Mesothelial cell of epicardium (in vitro differentiated cells): ENCODE results near the gene MAP7. TPM values are rescaled to one million over a fixed set of nuclear protein-coding genes. Genes with fewer than 3 reads are reported as not detected.

ENCODE experiments used
- DNase-seq, 2 experiments: peaks; one replicate each; pipeline ENCODE4 v3.0.0; 2021; ENCODE audit warnings: low spot score in 2 of 2; ENCODE audit not compliant: unreplicated experiment in 2 of 2
- H3K27ac Mint-ChIP-seq: 2 replicates; pipeline ENCODE4 v1.8.0; 2021; ENCODE audit warnings: mixed read lengths
- H3K27me3 Mint-ChIP-seq: 2 replicates; pipeline ENCODE4 v1.8.0; 2021; ENCODE audit warnings: low read depth, mixed read lengths
- H3K36me3 Mint-ChIP-seq: 2 replicates; pipeline ENCODE4 v1.8.0; 2021; ENCODE audit warnings: mixed read lengths
- H3K4me1 Mint-ChIP-seq: 2 replicates; pipeline ENCODE4 v1.8.0; 2021; ENCODE audit warnings: mixed read lengths
- H3K4me3 Mint-ChIP-seq: 2 replicates; pipeline ENCODE4 v1.8.0; 2021; ENCODE audit warnings: mild to moderate bottlenecking, moderate library complexity, mixed read lengths
- H3K9me3 Mint-ChIP-seq: 2 replicates; pipeline ENCODE4 v1.8.0; 2021; ENCODE audit warnings: mixed read lengths
- total RNA-seq: library from RNA; stranded (reverse); gene quantifications from 3 replicates; pipeline ENCODE4 v1.2.1, GENCODE V29; 2021
- TF ChIP-seq, protein P1 (sequence below): fragments of 200-600 bp; sonication (generic); IDR thresholded peaks from one replicate; pipeline ENCODE4 v1.5.0; 2021; ENCODE audit warnings: antibody characterized with exemption; ENCODE audit not compliant: unreplicated experiment

The MAP7 gene
- total RNA-seq, 1 donor from 2014 or later: 15.1 TPM

DNA sequence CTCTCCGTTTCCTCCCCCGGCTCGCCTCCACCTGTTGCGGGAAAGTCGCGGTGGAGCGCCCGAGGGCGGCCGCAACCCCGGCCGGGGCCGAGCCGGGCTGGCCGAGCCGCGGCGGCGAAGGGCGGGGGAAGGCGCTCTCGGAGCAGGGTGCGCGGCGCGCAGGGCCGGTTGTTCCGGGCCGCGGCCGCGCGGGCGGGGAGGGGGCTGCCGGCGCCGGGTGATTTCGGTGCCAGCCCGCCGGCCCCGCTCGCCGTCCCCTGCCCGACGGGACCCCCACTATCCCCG is 235 bp downstream of the MAP7 start:
- Mint-ChIP-seq H3K4me3 (peak overlapping the region; percentile 68), H3K9me3 (no peaks in the 10 kb centered on the region), H3K27me3 (peaks cover 39% of the 10 kb centered on the region), H3K36me3 (no peaks in the 10 kb centered on the region), H3K4me1 (peaks cover 11% of the 10 kb centered on the region), H3K27ac (no peak overlapping the region)
- DNase-seq: peak in 1 of 2 experiments; percentile 35
- TF ChIP-seq, protein P1, sequence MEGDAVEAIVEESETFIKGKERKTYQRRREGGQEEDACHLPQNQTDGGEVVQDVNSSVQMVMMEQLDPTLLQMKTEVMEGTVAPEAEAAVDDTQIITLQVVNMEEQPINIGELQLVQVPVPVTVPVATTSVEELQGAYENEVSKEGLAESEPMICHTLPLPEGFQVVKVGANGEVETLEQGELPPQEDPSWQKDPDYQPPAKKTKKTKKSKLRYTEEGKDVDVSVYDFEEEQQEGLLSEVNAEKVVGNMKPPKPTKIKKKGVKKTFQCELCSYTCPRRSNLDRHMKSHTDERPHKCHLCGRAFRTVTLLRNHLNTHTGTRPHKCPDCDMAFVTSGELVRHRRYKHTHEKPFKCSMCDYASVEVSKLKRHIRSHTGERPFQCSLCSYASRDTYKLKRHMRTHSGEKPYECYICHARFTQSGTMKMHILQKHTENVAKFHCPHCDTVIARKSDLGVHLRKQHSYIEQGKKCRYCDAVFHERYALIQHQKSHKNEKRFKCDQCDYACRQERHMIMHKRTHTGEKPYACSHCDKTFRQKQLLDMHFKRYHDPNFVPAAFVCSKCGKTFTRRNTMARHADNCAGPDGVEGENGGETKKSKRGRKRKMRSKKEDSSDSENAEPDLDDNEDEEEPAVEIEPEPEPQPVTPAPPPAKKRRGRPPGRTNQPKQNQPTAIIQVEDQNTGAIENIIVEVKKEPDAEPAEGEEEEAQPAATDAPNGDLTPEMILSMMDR: no peak

DNA sequence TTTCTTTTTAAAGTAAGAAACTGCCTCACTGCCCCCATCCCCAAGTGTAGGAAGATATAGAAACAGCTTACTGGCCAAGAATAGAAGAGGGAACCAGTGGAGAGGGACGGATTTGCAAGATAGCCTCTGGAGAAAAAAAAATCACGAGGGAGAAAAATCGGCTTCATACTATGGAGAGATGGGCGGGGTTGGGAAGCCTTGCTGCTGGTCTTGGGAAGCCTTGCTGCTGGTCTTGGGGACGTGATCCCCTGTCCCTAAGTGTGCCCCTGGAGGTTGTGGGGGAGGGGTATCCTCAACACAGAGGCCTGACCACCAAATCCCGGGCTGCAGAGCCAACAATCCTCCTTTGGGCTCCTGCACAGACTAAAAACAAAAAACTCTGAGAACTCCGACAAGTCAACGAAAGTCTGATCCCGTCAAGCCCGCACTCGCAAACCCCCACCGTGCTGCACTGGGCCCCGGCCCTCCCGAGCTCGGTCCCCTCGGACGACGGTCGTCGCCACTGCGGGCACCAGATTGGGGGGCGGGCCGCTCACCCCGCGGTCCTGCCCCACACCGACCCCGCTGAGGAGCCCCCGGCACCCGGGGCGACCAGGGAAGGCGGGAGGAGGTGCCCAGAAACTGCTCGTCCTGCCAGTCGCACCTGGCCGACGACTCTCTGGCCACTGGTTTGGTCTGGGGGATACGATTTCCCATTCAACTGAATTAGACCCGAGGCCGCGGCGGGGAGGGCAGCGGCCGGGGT is 750 bp downstream of the MAP7 start:
- Mint-ChIP-seq H3K36me3 (no peaks in the 10 kb centered on the region), H3K4me1 (peaks cover 11% of the 10 kb centered on the region), H3K27me3 (peaks cover 39% of the 10 kb centered on the region)

DNA sequence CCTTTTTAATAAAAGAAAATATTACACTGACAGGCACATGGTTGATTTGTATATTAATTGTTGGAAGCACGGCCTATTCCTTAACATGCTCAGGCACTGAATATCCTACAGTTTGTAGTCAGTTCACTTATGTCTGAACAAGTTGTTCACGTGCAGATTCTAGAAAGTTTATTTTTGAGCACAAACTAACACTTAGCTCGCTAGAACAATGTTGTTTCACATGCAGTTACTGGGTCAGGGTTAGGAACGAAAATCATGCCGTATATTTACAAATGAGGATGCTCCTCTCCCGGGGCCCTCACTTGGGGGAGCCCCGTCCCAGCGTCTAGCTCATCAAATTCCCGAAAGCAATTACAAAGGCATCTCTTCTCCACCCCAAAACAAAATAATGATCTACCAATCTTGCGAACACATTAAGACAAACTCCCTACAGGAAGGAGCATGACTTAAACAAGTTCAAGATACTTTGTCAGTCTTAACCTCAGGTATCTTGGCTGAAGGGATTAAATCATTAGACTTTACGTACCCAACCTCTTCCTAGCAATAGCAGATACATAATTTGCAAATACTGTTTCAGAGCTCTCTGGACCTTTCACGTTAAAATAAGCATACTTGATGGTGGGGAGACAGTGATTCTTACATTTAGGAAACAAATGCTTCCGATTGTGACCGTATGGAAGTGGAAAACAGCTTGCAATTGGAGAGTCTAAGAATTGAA is 1.5 kb downstream of the MAP7 start:
- peaks cover 39% of the 10 kb centered on the region for H3K27me3 Mint-ChIP-seq
- no peaks in the 10 kb centered on the region for H3K36me3 Mint-ChIP-seq
- H3K4me3 Mint-ChIP-seq: peak overlapping the region; percentile 68
- no peak overlapping the region for H3K27ac Mint-ChIP-seq
- H3K9me3 Mint-ChIP-seq: no peaks in the 10 kb centered on the region
- peaks cover 11% of the 10 kb centered on the region for H3K4me1 Mint-ChIP-seq
- TF ChIP-seq, protein P1: no peak
- no peak for DNase-seq

More for the DNA sequence above, 750 bp downstream of the MAP7 start:
- DNase-seq: peak; percentile 18 to 48
- Mint-ChIP-seq H3K9me3 (no peaks in the 10 kb centered on the region), H3K4me3 (peak overlapping the region; percentile 68), H3K27ac (peak overlapping the region; percentile 32)
- TF ChIP-seq, protein P1: no peak

DNA sequence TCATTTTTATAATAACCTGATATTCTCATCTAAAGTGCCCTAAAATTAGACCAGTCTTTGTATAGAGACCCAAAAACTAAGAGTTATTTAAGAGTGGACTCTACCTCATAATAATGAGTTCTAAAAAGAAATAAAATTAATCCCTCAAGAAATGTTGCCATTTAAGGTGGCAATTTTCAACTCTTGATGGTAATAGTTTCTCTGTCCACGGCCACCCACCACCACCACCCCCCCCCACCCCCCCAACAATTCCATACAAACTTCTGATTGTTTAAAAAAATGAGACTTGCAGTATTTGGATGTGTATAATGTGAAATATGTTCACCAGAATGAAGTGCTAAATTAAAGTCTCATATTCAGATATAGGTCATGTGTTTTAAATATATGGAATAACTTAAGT is 2.4 kb downstream of the MAP7 start:
- no peak for DNase-seq
- H3K36me3 Mint-ChIP-seq: no peaks in the 10 kb centered on the region
- H3K4me1 Mint-ChIP-seq: peaks cover 11% of the 10 kb centered on the region
- no peaks in the 10 kb centered on the region for H3K9me3 Mint-ChIP-seq
- TF ChIP-seq, protein P1: no peak
- no peak overlapping the region for H3K27ac Mint-ChIP-seq
- H3K4me3 Mint-ChIP-seq: no peak overlapping the region
- H3K27me3 Mint-ChIP-seq: peaks cover 31% of the 10 kb centered on the region

DNA sequence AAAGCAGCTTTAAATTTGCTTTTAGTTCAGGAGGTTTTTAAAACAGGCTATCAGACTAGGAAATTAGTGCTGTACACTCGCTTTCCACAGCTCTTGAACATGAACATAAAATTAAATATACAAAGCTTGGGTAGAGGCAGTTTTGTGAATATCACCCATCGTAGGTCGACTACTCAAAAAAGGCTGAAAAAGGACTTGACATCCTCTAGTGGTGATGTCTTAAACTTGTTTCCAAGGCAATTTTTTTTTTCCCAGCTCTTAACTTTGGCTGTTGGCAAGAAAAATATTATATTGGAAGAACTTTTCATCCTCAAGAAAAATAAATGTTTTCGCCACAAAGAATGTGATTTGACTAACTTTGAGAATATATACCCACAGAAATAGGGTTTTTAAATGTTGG is 2.9 kb downstream of the MAP7 start:
- H3K27ac Mint-ChIP-seq: no peak overlapping the region
- no peaks in the 10 kb centered on the region for H3K9me3 Mint-ChIP-seq
- TF ChIP-seq, protein P1: peak; percentile 57
- peaks cover 11% of the 10 kb centered on the region for H3K4me1 Mint-ChIP-seq
- H3K4me3 Mint-ChIP-seq: no peak overlapping the region
- no peaks in the 10 kb centered on the region for H3K36me3 Mint-ChIP-seq
- H3K27me3 Mint-ChIP-seq: peaks cover 27% of the 10 kb centered on the region
- DNase-seq: no peak
